ENCODE results near the gene OSBPL9. TPM values are rescaled to one million over a fixed set of nuclear protein-coding genes. Genes with fewer than 3 reads are reported as not detected.

OSBPL9 gene
- total and polyA plus RNA-seq, 10 of the 15 experiments (the other 5 are each of a cell fraction or from before 2014, with no cell fraction given), result 25.9 to 156 (median 108) TPM

DNA sequence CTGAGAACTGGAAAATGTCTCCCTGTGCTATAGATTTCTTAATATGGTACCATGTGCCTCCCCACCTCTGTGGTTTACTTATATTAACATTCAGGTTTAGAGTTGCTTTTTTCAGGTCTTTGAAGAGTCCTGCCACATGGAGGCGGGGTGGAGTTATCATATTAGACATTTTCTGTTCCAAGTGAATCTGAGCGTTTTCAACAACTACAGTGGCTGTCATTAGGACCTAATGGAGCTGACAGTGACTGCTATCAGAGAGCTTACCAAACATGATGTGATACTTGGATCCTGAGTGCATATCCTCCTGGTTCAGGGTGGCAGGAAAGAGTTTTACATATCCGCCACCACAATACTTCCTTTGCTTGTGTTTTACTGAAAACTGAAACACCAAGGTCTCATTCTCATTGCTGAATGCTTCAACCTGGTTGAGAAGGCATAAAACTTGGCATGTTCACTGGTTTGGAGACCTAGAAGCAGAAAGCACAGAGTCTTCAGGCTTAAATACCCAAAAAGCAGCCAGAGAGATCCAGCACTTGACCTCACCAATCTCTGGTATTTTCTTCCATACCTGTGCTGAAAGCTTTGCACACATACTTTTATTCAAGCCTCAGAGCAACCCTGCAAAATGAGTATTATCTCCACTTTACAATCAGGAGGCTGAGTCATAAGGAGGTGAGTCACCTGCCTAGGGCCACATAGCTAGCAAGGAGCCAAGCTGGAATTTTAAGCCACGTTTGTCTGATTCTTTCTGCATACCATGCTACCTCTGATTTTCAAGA, 47.4 kb upstream of the OSBPL9 start (continued):
- TF ChIP-seq, protein P1, sequence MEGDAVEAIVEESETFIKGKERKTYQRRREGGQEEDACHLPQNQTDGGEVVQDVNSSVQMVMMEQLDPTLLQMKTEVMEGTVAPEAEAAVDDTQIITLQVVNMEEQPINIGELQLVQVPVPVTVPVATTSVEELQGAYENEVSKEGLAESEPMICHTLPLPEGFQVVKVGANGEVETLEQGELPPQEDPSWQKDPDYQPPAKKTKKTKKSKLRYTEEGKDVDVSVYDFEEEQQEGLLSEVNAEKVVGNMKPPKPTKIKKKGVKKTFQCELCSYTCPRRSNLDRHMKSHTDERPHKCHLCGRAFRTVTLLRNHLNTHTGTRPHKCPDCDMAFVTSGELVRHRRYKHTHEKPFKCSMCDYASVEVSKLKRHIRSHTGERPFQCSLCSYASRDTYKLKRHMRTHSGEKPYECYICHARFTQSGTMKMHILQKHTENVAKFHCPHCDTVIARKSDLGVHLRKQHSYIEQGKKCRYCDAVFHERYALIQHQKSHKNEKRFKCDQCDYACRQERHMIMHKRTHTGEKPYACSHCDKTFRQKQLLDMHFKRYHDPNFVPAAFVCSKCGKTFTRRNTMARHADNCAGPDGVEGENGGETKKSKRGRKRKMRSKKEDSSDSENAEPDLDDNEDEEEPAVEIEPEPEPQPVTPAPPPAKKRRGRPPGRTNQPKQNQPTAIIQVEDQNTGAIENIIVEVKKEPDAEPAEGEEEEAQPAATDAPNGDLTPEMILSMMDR (IDR thresholded peaks at IDR 0.05 in 2 of 3, conservative IDR thresholded peaks at IDR 0.05 in 1 of 3; ENCODE audit: control insufficient read depth in 2 of 3, extremely low read depth in 1 of 3, insufficient read depth in 1 of 3, low read depth in 3 of 3, low read length in 3 of 3), result peak in 2 of 3 experiments; percentile 23 to 26; a peak in 3 of 6 replicates

GRCh38 chr1:51570063-51570710, 46.7 kb upstream of the OSBPL9 start:
- WGBS (ENCODE audit: insufficient coverage, insufficient replicate concordance, low lambda C conversion rate, missing lambda C conversion rate), result 0% methylated on average over 4 of the region's 4 CpGs
- H3K4me2 ChIP-seq (ENCODE audit: control insufficient read depth, insufficient read depth), result peak overlapping the region; percentile 92
- no peaks in the 10 kb centered on the region for H3K79me2 ChIP-seq (ENCODE audit: control insufficient read depth, insufficient read depth, low read length)
- H3K27me3 ChIP-seq (replicated peaks in 1 of 2; ENCODE audit: control insufficient read depth in 2 of 2, insufficient read depth in 2 of 2, low read length in 1 of 2), result no peaks in the 10 kb centered on the region
- no peaks in the 10 kb centered on the region for H3K36me3 ChIP-seq (ENCODE audit: control insufficient read depth in 2 of 2, insufficient read depth in 2 of 2, low read length in 1 of 2)
- no peaks in the 10 kb centered on the region for H4K20me1 ChIP-seq (ENCODE audit: control insufficient read depth, insufficient read depth)
- in situ Hi-C loops (cut with MboI) (no loop called here), intact Hi-C loops (cut with micrococcal nuclease; ENCODE audit: unreplicated experiment) (no loop called here)
- peak overlapping the region; percentile 17; the same call in 1 of the 2 replicates for H3K4me3 ChIP-seq
- FAIRE-seq (no peak), DNase-seq (ENCODE audit: low read depth, low spot score) (no peak), ATAC-seq (peak; percentile 77)
- ChIA-PET POLR2A (no interaction called here), CTCF (interaction anchor here (0.5 to 5.8 kb wide), 4 partner anchors 35 to 198 kb away, joined by 3 to 45 read pairs (median 4); no protein-coding TSS in a partner anchor), SMC1A (ENCODE audit: uncharacterized antibody, unreplicated experiment) (interaction anchor here (1.1 to 1.6 kb wide), 3 partner anchors 196 to 207 kb away, joined by 3 to 13 read pairs (median 6); no protein-coding TSS in a partner anchor), RAD21 (ENCODE audit: unreplicated experiment) (interaction anchor here (0.5 to 1.5 kb wide), 5 partner anchors 45 to 327 kb away, joined by 3 to 16 read pairs (median 4); no protein-coding TSS in a partner anchor)
- H2AFZ ChIP-seq (ENCODE audit: control insufficient read depth, low read depth, low read length), result peak overlapping the region; percentile 21; the same call in 1 of the 2 replicates
- peaks cover 34% of the 10 kb centered on the region for H3K4me1 ChIP-seq (ENCODE audit: control insufficient read depth, insufficient read depth, low read length)
- peak overlapping the region; percentile 74 for H3K27ac ChIP-seq (ENCODE audit: control insufficient read depth, insufficient read depth)
- H3K9ac ChIP-seq (ENCODE audit: control insufficient read depth, insufficient read depth, low read length), result peak overlapping the region; percentile 45
- no peaks in the 10 kb centered on the region for H3K9me3 ChIP-seq (replicated peaks; ENCODE audit: control insufficient read depth, insufficient read depth, low read length)
- BruUV-seq (replicated peaks), result no TSS peak
- no peak for TF ChIP-seq ESRRA (IDR thresholded peaks at IDR 0.05; ENCODE audit: low read length)
- TF ChIP-seq MEF2A (IDR thresholded peaks at IDR 0.05; ENCODE audit: insufficient read depth, low read depth, low read length), result peak; percentile 64; the same call in 1 of the 2 replicates
- 0 out of 2 replicates have a peak, but pooled peaks have one; percentile 49 for TF ChIP-seq ASH2L (IDR thresholded peaks at IDR 0.05; ENCODE audit: borderline replicate concordance, low read depth)
- no peak for TF ChIP-seq ZZZ3 (IDR thresholded peaks at IDR 0.05; ENCODE audit: control insufficient read depth, insufficient read length, low read depth)
- TF ChIP-seq SIN3A (IDR thresholded peaks at IDR 0.05; ENCODE audit: low read depth, low read length), result no peak
- no peak for TF ChIP-seq SUPT20H (IDR thresholded peaks at IDR 0.05; ENCODE audit: borderline replicate concordance, control insufficient read depth, low read depth, low read length)
- TF ChIP-seq MXI1 (IDR thresholded peaks at IDR 0.05; ENCODE audit: low read depth, low read length), result no peak
- TF ChIP-seq IRF4 (IDR thresholded peaks at IDR 0.05; ENCODE audit: low read depth, low read length), result no peak
- TF ChIP-seq ETV6 (conservative IDR thresholded peaks at IDR 0.05 in 1 of 2, IDR thresholded peaks at IDR 0.05 in 1 of 2; ENCODE audit: borderline replicate concordance in 1 of 2, low read depth in 1 of 2), result peak in 1 of 2 experiments; percentile 37; a peak in 1 of 4 replicates
- no peak for TF ChIP-seq SMC3 (IDR thresholded peaks at IDR 0.05; ENCODE audit: borderline replicate concordance, low read length)
- TF ChIP-seq RUNX3 (IDR thresholded peaks at IDR 0.05; ENCODE audit: low read length), result peak; percentile 86
- no peak for TF ChIP-seq HDAC2 (IDR thresholded peaks at IDR 0.05)
- TF ChIP-seq PKNOX1 (IDR thresholded peaks at IDR 0.05), result no peak
- TF ChIP-seq KDM1A (IDR thresholded peaks at IDR 0.05; ENCODE audit: borderline replicate concordance), result no peak
- TF ChIP-seq JUNB (IDR thresholded peaks at IDR 0.05), result peak; percentile 46
- TF ChIP-seq WRNIP1 (IDR thresholded peaks at IDR 0.05; ENCODE audit: borderline replicate concordance, low read depth, low read length), result no peak
- no peak for TF ChIP-seq STAT1 (conservative IDR thresholded peaks at IDR 0.05)
